Smooth muscle cell (in vitro differentiated cells): ENCODE results near the gene OLFML3. TPM values are rescaled to one million over a fixed set of nuclear protein-coding genes. Genes with fewer than 3 reads are reported as not detected.
"Not testable (repeated sequence)": the region's sequence is repeated elsewhere in the genome, so short reads cannot be mapped to it uniquely, and the experiment has no call there.

ENCODE experiments used
- DNase-seq: peaks from one replicate; lab custom pipeline; 2025; ENCODE audit not compliant: unreplicated experiment; lab: John Stamatoyannopoulos, UW
- H2AFZ ChIP-seq: fragments of 200-600 bp; sonication (generic); 2 replicates; pipeline ENCODE4 v1.6.0; 2016; ENCODE audit warnings: antibody characterized with exemption, low read depth, mild to moderate bottlenecking
- H3F3A ChIP-seq: fragments of 200-600 bp; sonication (generic); 2 replicates; pipeline ENCODE4 v1.6.0; 2017; ENCODE audit warnings: antibody characterized with exemption, low read depth
- H3K27ac ChIP-seq: fragments of 200-600 bp; sonication (generic); 2 replicates; pipeline ENCODE4 v1.5.1; 2016; ENCODE audit warnings: low read depth, mild to moderate bottlenecking
- H3K27me3 ChIP-seq: fragments of 200-600 bp; sonication (generic); 2 replicates; pipeline ENCODE4 v1.6.1; 2016; ENCODE audit warnings: low read depth, mild to moderate bottlenecking
- H3K36me3 ChIP-seq: fragments of 200-600 bp; sonication (generic); 2 replicates; pipeline ENCODE4 v1.5.1; 2016; ENCODE audit warnings: low read depth
- H3K4me1 ChIP-seq: fragments of 200-600 bp; sonication (generic); 2 replicates; pipeline ENCODE4 v1.5.1; 2016; ENCODE audit warnings: low read depth
- H3K4me2 ChIP-seq: fragments of 200-600 bp; sonication (generic); 2 replicates; pipeline ENCODE4 v1.6.0; 2016; ENCODE audit warnings: mild to moderate bottlenecking
- H3K4me3 ChIP-seq: fragments of 200-600 bp; sonication (generic); 2 replicates; pipeline ENCODE4 v1.5.1; 2016; ENCODE audit warnings: mild to moderate bottlenecking
- H3K79me2 ChIP-seq: fragments of 200-600 bp; sonication (generic); 2 replicates; pipeline ENCODE4 v1.6.0; 2016; ENCODE audit warnings: low read depth, mild to moderate bottlenecking
- H3K9ac ChIP-seq: fragments of 200-600 bp; sonication (generic); 2 replicates; pipeline ENCODE4 v1.6.0; 2016; ENCODE audit warnings: low read depth
- H3K9me3 ChIP-seq: fragments of 200-600 bp; sonication (generic); replicated peaks from 2 replicates; pipeline ENCODE4 v1.5.1; 2016; ENCODE audit warnings: low read depth
- H4K20me1 ChIP-seq: fragments of 200-600 bp; sonication (generic); 2 replicates; pipeline ENCODE4 v1.6.0; 2016; ENCODE audit warnings: low read depth
- CTCF ChIP-seq: fragments of 200-600 bp; sonication (generic); IDR thresholded peaks from 2 replicates; pipeline ENCODE4 v1.5.1; 2017; ENCODE audit warnings: borderline replicate concordance, mild to moderate bottlenecking, antibody characterized with exemption; ENCODE audit not compliant: insufficient read depth, poor library complexity, severe bottlenecking
- WGBS: methylation state at CpG from one replicate; pipeline ENCODE4 v1.1.7; 2016; ENCODE audit warnings: low lambda C conversion rate; 5-methylcytosine and 5-hydroxymethylcytosine counted together
- polyA plus RNA-seq: library from polyadenylated mRNA; unstranded; fragments of >200 nt; fragmentation: Nextera tagmentation; extraction: Ambion mirVana; gene quantifications from 2 replicates; pipeline ENCODE4 v1.2.1, GENCODE V29; 2016
- total RNA-seq: library from RNA; depleted of rRNA; stranded (reverse); fragments of >200 nt; gene quantifications from 2 replicates; pipeline ENCODE4 v1.2.3, GENCODE V29; 2014

The OLFML3 gene
- total and polyA plus RNA-seq, 2 experiments from 2014 or later: 220 to 308 TPM

GRCh38 chr1:113946112-113946511 lies 33.2 kb upstream of the OLFML3 start:
- Histone ChIP-seq H3K27ac (no peak overlapping the region), H3K27me3 (no peaks in the 10 kb centered on the region), H3K4me3 (no peak overlapping the region), H3K36me3 (peaks cover 4% of the 10 kb centered on the region), H4K20me1 (peaks cover 96% of the 10 kb centered on the region), H3F3A (peaks cover 13% of the 10 kb centered on the region), H3K9me3 (no peaks in the 10 kb centered on the region), H3K9ac (no peak overlapping the region), H3K4me1 (peaks cover 23% of the 10 kb centered on the region), H2AFZ (no peak overlapping the region), H3K79me2 (peaks cover 91% of the 10 kb centered on the region), H3K4me2 (peak overlapping the region; percentile 32)
- no peak for TF ChIP-seq CTCF
- 86% methylated on average over 1 of the region's 1 CpG for WGBS
- no peak for DNase-seq

GRCh38 chr1:113946678-113947387 lies 32.4 kb upstream of the OLFML3 start:
- Histone ChIP-seq H4K20me1 (peaks cover 98% of the 10 kb centered on the region), H3K4me2 (peak overlapping the region; percentile 32)
- no peak for DNase-seq

GRCh38 chr1:113947388-113948107 lies 31.7 kb upstream of the OLFML3 start:
- H3K4me3 ChIP-seq: no peak overlapping the region
- no peak for DNase-seq
- H3K9ac ChIP-seq: no peak overlapping the region
- H3K79me2 ChIP-seq: peaks cover 91% of the 10 kb centered on the region
- H3K4me1 ChIP-seq: peaks cover 23% of the 10 kb centered on the region
- H2AFZ ChIP-seq: no peak overlapping the region
- WGBS: 23% methylated on average over 3 of the region's 3 CpGs
- TF ChIP-seq CTCF: no peak
- H3F3A ChIP-seq: peaks cover 13% of the 10 kb centered on the region
- H3K4me2 ChIP-seq: peak overlapping the region; percentile 32
- no peaks in the 10 kb centered on the region for H3K9me3 ChIP-seq
- H4K20me1 ChIP-seq: peaks cover 98% of the 10 kb centered on the region
- H3K27me3 ChIP-seq: no peaks in the 10 kb centered on the region
- H3K36me3 ChIP-seq: peaks cover 4% of the 10 kb centered on the region
- peak overlapping the region; percentile 20 for H3K27ac ChIP-seq

More at GRCh38 chr1:113946678-113947387, 32.4 kb upstream of the OLFML3 start:
- Histone ChIP-seq H3K9me3 (no peaks in the 10 kb centered on the region), H3K36me3 (peaks cover 4% of the 10 kb centered on the region), H3K9ac (no peak overlapping the region), H3K4me1 (peaks cover 23% of the 10 kb centered on the region), H3F3A (peaks cover 13% of the 10 kb centered on the region), H3K27me3 (no peaks in the 10 kb centered on the region), H3K27ac (peak overlapping the region; percentile 20), H3K4me3 (no peak overlapping the region), H2AFZ (no peak overlapping the region), H3K79me2 (peaks cover 91% of the 10 kb centered on the region)
- 32% methylated on average over 3 of the region's 3 CpGs for WGBS
- TF ChIP-seq CTCF: no peak

GRCh38 chr1:113948151-113948550 lies 31.1 kb upstream of the OLFML3 start:
- peaks cover 98% of the 10 kb centered on the region for H4K20me1 ChIP-seq
- H2AFZ ChIP-seq, DNase-seq, H3K4me2 ChIP-seq, H3K9ac ChIP-seq, H3K27me3 ChIP-seq, H3K36me3 ChIP-seq, H3K4me3 ChIP-seq, H3K9me3 ChIP-seq: not testable (repeated sequence)
- H3F3A ChIP-seq: peaks cover 13% of the 10 kb centered on the region
- peak overlapping the region; percentile 20 for H3K27ac ChIP-seq
- peaks cover 86% of the 10 kb centered on the region for H3K79me2 ChIP-seq
- peaks cover 23% of the 10 kb centered on the region for H3K4me1 ChIP-seq
- WGBS: 87% methylated on average over 4 of the region's 4 CpGs
